ENCODE results near the gene CTBP1. TPM values are rescaled to one million over a fixed set of nuclear protein-coding genes. Genes with fewer than 3 reads are reported as not detected.

Gene CTBP1
- total and polyA plus RNA-seq, 2 experiments from 2014 or later, result 74.0 to 192 TPM

DNA sequence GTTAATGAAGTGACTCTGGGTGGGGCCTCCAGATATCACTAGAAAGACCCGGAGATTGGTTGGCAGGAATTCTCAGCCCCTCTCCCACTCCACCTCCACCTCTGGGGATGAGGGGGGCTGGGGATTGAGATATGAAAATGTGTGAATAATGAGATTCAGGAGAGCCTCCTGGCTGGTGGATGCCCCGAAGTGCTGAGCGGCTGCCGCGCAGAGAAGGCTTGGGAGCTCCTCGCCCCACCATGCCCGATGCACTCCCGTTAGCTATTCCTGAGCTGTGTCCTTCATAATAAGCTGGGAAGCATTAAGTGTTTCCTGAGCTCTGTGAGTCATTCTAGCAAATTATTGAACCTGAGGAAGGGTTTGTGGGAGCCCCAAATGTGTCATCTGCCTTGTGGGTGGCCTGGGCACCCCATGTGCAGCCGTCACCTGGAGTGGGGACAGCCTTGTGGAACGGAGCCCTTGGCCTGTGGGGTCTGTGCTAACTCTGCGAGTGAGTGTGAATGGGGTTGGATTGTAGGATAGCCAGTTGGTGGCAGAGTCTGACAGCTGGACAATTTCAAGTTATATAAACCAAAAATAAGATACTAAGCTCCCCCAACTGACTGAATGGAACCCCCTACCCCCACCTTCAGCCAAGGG lies 36.3 kb upstream of the CTBP1 start:
- Histone ChIP-seq H3K4me2 (no peak overlapping the region), H3K4me3 (no peak overlapping the region), H2AFZ (no peak overlapping the region), H3K4me1 (ENCODE audit: insufficient read depth) (no peaks in the 10 kb centered on the region), H3F3A (replicated peaks; ENCODE audit: low read depth) (no peaks in the 10 kb centered on the region), H3K27ac (ENCODE audit: low read depth) (no peak overlapping the region), H3K36me3 (ENCODE audit: insufficient read depth) (no peaks in the 10 kb centered on the region), H3K9me2 (ENCODE audit: insufficient read depth) (0 out of 2 replicates have a peak, but pooled peaks cover 7% of the 10 kb centered on the region), H4K20me1 (replicated peaks; ENCODE audit: insufficient read depth) (no peaks in the 10 kb centered on the region), H3K27me3 (ENCODE audit: insufficient read depth) (no peaks in the 10 kb centered on the region), H3K79me2 (replicated peaks; ENCODE audit: insufficient read depth) (peaks cover 3% of the 10 kb centered on the region)
- Mint-ChIP-seq H3K27me3 (ENCODE audit: insufficient read depth, low read depth, poor library complexity) (peaks cover 9% of the 10 kb centered on the region), H3K4me1 (no peaks in the 10 kb centered on the region; the same call in 2 of the 3 replicates), H3K27ac (no peak overlapping the region), H3K36me3 (ENCODE audit: low read depth) (peaks cover 13% of the 10 kb centered on the region), H3K4me3 (no peak overlapping the region), H3K9me3 (peaks cover 51% of the 10 kb centered on the region)
- no peak for TF ChIP-seq JUNB (IDR thresholded peaks at IDR 0.05; ENCODE audit: unreplicated experiment)
- TF ChIP-seq EZH2 (IDR thresholded peaks at IDR 0.05; ENCODE audit: low read depth, unreplicated experiment), result no peak
- TF ChIP-seq EZH2phosphoT487 (IDR thresholded peaks at IDR 0.05; ENCODE audit: unreplicated experiment), result no peak
- no peak for TF ChIP-seq STAT1 (IDR thresholded peaks at IDR 0.05; ENCODE audit: unreplicated experiment)
- TF ChIP-seq, protein P1, sequence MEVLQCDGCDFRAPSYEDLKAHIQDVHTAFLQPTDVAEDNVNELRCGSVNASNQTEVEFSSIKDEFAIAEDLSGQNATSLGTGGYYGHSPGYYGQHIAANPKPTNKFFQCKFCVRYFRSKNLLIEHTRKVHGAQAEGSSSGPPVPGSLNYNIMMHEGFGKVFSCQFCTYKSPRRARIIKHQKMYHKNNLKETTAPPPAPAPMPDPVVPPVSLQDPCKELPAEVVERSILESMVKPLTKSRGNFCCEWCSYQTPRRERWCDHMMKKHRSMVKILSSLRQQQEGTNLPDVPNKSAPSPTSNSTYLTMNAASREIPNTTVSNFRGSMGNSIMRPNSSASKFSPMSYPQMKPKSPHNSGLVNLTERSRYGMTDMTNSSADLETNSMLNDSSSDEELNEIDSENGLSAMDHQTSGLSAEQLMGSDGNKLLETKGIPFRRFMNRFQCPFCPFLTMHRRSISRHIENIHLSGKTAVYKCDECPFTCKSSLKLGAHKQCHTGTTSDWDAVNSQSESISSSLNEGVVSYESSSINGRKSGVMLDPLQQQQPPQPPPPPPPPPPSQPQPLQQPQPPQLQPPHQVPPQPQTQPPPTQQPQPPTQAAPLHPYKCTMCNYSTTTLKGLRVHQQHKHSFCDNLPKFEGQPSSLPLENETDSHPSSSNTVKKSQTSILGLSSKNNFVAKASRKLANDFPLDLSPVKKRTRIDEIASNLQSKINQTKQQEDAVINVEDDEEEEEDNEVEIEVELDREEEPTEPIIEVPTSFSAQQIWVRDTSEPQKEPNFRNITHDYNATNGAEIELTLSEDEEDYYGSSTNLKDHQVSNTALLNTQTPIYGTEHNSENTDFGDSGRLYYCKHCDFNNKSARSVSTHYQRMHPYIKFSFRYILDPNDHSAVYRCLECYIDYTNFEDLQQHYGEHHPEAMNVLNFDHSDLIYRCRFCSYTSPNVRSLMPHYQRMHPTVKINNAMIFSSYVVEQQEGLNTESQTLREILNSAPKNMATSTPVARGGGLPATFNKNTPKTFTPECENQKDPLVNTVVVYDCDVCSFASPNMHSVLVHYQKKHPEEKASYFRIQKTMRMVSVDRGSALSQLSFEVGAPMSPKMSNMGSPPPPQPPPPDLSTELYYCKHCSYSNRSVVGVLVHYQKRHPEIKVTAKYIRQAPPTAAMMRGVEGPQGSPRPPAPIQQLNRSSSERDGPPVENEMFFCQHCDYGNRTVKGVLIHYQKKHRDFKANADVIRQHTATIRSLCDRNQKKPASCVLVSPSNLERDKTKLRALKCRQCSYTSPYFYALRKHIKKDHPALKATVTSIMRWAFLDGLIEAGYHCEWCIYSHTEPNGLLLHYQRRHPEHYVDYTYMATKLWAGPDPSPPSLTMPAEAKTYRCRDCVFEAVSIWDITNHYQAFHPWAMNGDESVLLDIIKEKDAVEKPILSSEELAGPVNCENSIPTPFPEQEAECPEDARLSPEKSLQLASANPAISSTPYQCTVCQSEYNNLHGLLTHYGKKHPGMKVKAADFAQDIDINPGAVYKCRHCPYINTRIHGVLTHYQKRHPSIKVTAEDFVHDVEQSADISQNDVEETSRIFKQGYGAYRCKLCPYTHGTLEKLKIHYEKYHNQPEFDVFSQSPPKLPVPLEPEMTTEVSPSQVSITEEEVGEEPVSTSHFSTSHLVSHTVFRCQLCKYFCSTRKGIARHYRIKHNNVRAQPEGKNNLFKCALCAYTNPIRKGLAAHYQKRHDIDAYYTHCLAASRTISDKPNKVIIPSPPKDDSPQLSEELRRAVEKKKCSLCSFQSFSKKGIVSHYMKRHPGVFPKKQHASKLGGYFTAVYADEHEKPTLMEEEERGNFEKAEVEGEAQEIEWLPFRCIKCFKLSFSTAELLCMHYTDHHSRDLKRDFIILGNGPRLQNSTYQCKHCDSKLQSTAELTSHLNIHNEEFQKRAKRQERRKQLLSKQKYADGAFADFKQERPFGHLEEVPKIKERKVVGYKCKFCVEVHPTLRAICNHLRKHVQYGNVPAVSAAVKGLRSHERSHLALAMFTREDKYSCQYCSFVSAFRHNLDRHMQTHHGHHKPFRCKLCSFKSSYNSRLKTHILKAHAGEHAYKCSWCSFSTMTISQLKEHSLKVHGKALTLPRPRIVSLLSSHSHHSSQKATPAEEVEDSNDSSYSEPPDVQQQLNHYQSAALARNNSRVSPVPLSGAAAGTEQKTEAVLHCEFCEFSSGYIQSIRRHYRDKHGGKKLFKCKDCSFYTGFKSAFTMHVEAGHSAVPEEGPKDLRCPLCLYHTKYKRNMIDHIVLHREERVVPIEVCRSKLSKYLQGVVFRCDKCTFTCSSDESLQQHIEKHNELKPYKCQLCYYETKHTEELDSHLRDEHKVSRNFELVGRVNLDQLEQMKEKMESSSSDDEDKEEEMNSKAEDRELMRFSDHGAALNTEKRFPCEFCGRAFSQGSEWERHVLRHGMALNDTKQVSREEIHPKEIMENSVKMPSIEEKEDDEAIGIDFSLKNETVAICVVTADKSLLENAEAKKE (CRISPR knock-in tag; IDR thresholded peaks at IDR 0.05), result no peak
- no peak for TF ChIP-seq ZNF114 (CRISPR knock-in tag; IDR thresholded peaks at IDR 0.05)
- no peak for TF ChIP-seq POLR2AphosphoS5 (IDR thresholded peaks at IDR 0.05; ENCODE audit: low read depth)
- no peak for TF ChIP-seq NANOG (IDR thresholded peaks at IDR 0.05; ENCODE audit: borderline replicate concordance)
- TF ChIP-seq, protein P2, sequence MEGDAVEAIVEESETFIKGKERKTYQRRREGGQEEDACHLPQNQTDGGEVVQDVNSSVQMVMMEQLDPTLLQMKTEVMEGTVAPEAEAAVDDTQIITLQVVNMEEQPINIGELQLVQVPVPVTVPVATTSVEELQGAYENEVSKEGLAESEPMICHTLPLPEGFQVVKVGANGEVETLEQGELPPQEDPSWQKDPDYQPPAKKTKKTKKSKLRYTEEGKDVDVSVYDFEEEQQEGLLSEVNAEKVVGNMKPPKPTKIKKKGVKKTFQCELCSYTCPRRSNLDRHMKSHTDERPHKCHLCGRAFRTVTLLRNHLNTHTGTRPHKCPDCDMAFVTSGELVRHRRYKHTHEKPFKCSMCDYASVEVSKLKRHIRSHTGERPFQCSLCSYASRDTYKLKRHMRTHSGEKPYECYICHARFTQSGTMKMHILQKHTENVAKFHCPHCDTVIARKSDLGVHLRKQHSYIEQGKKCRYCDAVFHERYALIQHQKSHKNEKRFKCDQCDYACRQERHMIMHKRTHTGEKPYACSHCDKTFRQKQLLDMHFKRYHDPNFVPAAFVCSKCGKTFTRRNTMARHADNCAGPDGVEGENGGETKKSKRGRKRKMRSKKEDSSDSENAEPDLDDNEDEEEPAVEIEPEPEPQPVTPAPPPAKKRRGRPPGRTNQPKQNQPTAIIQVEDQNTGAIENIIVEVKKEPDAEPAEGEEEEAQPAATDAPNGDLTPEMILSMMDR (conservative IDR thresholded peaks at IDR 0.05; ENCODE audit: low read depth in 2 of 2), result no peak
- ATAC-seq (no peak), DNase-seq (ENCODE audit: low spot score) (no peak)

All from GM23338 (cell line).